Liver (tissue), 3 donors: ENCODE measurements around the gene MPV17L.

Experiments
- GABPA ChIP-seq, 2 donors: IDR thresholded peaks in 1 of 2; conservative IDR thresholded peaks in 1 of 2; 2 replicates each; pipeline ENCODE4 v1.6.1; 2016; ENCODE audit warnings: antibody characterized with exemption in 2 of 2, mild to moderate bottlenecking in 1 of 2, moderate library complexity in 1 of 2
- ZBTB33 ChIP-seq: IDR thresholded peaks from 2 replicates; pipeline ENCODE4 v1.6.1; 2016; ENCODE audit warnings: antibody characterized with exemption
- TF ChIP-seq, protein P1 (sequence below): fragments of 150-350 bp; IDR thresholded peaks from 2 replicates; pipeline ENCODE4 v1.5.1; 2017; ENCODE audit warnings: improper control_type of control experiment, low read depth, low read length; ENCODE audit not compliant: missing input control
- TF ChIP-seq, protein P2 (sequence below): IDR thresholded peaks from 2 replicates; pipeline ENCODE4 v1.6.1; 2016; ENCODE audit warnings: antibody characterized with exemption
- donor health status: healthy.
- donor health status: healthy.

GRCh38 chr16:15451098-15451731, 55.7 kb downstream of the MPV17L start:
- TF ChIP-seq GABPA (IDR thresholded peaks at IDR 0.05 in 1 of 2, conservative IDR thresholded peaks at IDR 0.05 in 1 of 2) (no peak), ZBTB33 (no peak)
- TF ChIP-seq, protein P1, sequence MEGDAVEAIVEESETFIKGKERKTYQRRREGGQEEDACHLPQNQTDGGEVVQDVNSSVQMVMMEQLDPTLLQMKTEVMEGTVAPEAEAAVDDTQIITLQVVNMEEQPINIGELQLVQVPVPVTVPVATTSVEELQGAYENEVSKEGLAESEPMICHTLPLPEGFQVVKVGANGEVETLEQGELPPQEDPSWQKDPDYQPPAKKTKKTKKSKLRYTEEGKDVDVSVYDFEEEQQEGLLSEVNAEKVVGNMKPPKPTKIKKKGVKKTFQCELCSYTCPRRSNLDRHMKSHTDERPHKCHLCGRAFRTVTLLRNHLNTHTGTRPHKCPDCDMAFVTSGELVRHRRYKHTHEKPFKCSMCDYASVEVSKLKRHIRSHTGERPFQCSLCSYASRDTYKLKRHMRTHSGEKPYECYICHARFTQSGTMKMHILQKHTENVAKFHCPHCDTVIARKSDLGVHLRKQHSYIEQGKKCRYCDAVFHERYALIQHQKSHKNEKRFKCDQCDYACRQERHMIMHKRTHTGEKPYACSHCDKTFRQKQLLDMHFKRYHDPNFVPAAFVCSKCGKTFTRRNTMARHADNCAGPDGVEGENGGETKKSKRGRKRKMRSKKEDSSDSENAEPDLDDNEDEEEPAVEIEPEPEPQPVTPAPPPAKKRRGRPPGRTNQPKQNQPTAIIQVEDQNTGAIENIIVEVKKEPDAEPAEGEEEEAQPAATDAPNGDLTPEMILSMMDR: no peak
- TF ChIP-seq, protein P2, sequence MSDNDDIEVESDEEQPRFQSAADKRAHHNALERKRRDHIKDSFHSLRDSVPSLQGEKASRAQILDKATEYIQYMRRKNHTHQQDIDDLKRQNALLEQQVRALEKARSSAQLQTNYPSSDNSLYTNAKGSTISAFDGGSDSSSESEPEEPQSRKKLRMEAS: no peak
